Measurements from ENCODE around the gene WDR93.
A peak's percentile ranks its signal among the peaks of the same experiment; 100 is the strongest.

Gene WDR93

GRCh38 chr15:89652131-89652530 is 38.5 kb upstream of the WDR93 start:
- no peaks in the 10 kb centered on the region for H3K9me3 ChIP-seq (ENCODE audit: control insufficient read depth, low read length)
- H3K4me1 ChIP-seq (ENCODE audit: control insufficient read depth, insufficient read depth, low read length), result peaks cover 7% of the 10 kb centered on the region
- no peak overlapping the region for H3K27ac ChIP-seq (ENCODE audit: insufficient read depth, low read depth, low read length, poor library complexity, severe bottlenecking)
- WGBS, 2 experiments, result 83 to 90% methylated on average over 7 of the region's 7 CpGs
- H3K27me3 ChIP-seq (ENCODE audit: control insufficient read depth, insufficient read depth, low read length, poor library complexity, severe bottlenecking), result peaks cover 9% of the 10 kb centered on the region
- no peak overlapping the region for H3K4me3 ChIP-seq (ENCODE audit: insufficient read depth, low read depth, low read length)
- no peaks in the 10 kb centered on the region for H3K36me3 ChIP-seq (ENCODE audit: control insufficient read depth, insufficient read depth, low read length)

- no peaks in the 10 kb centered on the region for H3K9me3 ChIP-seq (ENCODE audit: control insufficient read depth, low read length)
- no peak overlapping the region for H3K27ac ChIP-seq (ENCODE audit: insufficient read depth, low read depth, low read length, poor library complexity, severe bottlenecking)
- H3K4me1 ChIP-seq (ENCODE audit: control insufficient read depth, insufficient read depth, low read length), result peaks cover 7% of the 10 kb centered on the region
- H3K4me3 ChIP-seq (ENCODE audit: insufficient read depth, low read depth, low read length), result no peak overlapping the region
- H3K36me3 ChIP-seq (ENCODE audit: control insufficient read depth, insufficient read depth, low read length), result no peaks in the 10 kb centered on the region
- peaks cover 12% of the 10 kb centered on the region for H3K27me3 ChIP-seq (ENCODE audit: control insufficient read depth, insufficient read depth, low read length, poor library complexity, severe bottlenecking)
- 85 to 86% methylated on average over 16 of the region's 16 CpGs for WGBS, 2 experiments
These were observed 37.9 kb upstream of the WDR93 start for GRCh38 chr15:89652666-89653065.

GRCh38 chr15:89653578-89653977 is 37.0 kb upstream of the WDR93 start:
- Histone ChIP-seq H3K4me3 (ENCODE audit: insufficient read depth, low read depth, low read length) (no peak overlapping the region), H3K36me3 (ENCODE audit: control insufficient read depth, insufficient read depth, low read length) (no peaks in the 10 kb centered on the region), H3K27ac (ENCODE audit: insufficient read depth, low read depth, low read length, poor library complexity, severe bottlenecking) (no peak overlapping the region), H3K4me1 (ENCODE audit: control insufficient read depth, insufficient read depth, low read length) (peaks cover 7% of the 10 kb centered on the region), H3K9me3 (ENCODE audit: control insufficient read depth, low read length) (no peaks in the 10 kb centered on the region), H3K27me3 (ENCODE audit: control insufficient read depth, insufficient read depth, low read length, poor library complexity, severe bottlenecking) (peaks cover 16% of the 10 kb centered on the region)
- WGBS, 2 experiments, result 92 to 94% methylated on average over 1 of the region's 2 CpGs

- Histone ChIP-seq H3K27ac (ENCODE audit: insufficient read depth, low read depth, low read length, poor library complexity, severe bottlenecking) (no peak overlapping the region), H3K4me3 (ENCODE audit: insufficient read depth, low read depth, low read length) (peak overlapping the region; percentile 86), H3K9me3 (ENCODE audit: control insufficient read depth, low read length) (no peaks in the 10 kb centered on the region), H3K27me3 (ENCODE audit: control insufficient read depth, insufficient read depth, low read length, poor library complexity, severe bottlenecking) (peaks cover 18% of the 10 kb centered on the region), H3K36me3 (ENCODE audit: control insufficient read depth, insufficient read depth, low read length) (no peaks in the 10 kb centered on the region), H3K4me1 (ENCODE audit: control insufficient read depth, insufficient read depth, low read length) (peaks cover 7% of the 10 kb centered on the region)
- WGBS, 2 experiments, result 37 to 44% methylated on average over 14 of the region's 14 CpGs
These were observed 36.3 kb upstream of the WDR93 start for GRCh38 chr15:89654301-89654761.

GRCh38 chr15:89654847-89655805 is 35.5 kb upstream of the WDR93 start, which contains the start of gene KIF7:
Gene KIF7, minus strand, starts transcription at chr15:89655467. Its CDS starts 2,537 bp downstream, at chr15:89652930.
- 2% methylated on average over 87 of the region's 87 CpGs for WGBS, 2 experiments
- H3K4me3 ChIP-seq (ENCODE audit: insufficient read depth, low read depth, low read length), result peak within 1 kb of the TSS; percentile 86
- H3K27me3 ChIP-seq (ENCODE audit: control insufficient read depth, insufficient read depth, low read length, poor library complexity, severe bottlenecking), result peaks cover 22% of the 10 kb centered on the region
- H3K36me3 ChIP-seq (ENCODE audit: control insufficient read depth, insufficient read depth, low read length), result no peaks in the 10 kb centered on the region
- peaks cover 7% of the 10 kb centered on the region for H3K4me1 ChIP-seq (ENCODE audit: control insufficient read depth, insufficient read depth, low read length)
- no peaks in the 10 kb centered on the region for H3K9me3 ChIP-seq (ENCODE audit: control insufficient read depth, low read length)
- no peak within 1 kb of the TSS for H3K27ac ChIP-seq (ENCODE audit: insufficient read depth, low read depth, low read length, poor library complexity, severe bottlenecking)

- peaks cover 31% of the 10 kb centered on the region for H3K27me3 ChIP-seq (ENCODE audit: control insufficient read depth, insufficient read depth, low read length, poor library complexity, severe bottlenecking)
- no peak overlapping the region for H3K27ac ChIP-seq (ENCODE audit: insufficient read depth, low read depth, low read length, poor library complexity, severe bottlenecking)
- H3K9me3 ChIP-seq (ENCODE audit: control insufficient read depth, low read length), result no peaks in the 10 kb centered on the region
- H3K36me3 ChIP-seq (ENCODE audit: control insufficient read depth, insufficient read depth, low read length), result no peaks in the 10 kb centered on the region
- 84 to 88% methylated on average over 7 of the region's 7 CpGs for WGBS, 2 experiments
- H3K4me1 ChIP-seq (ENCODE audit: control insufficient read depth, insufficient read depth, low read length), result peaks cover 7% of the 10 kb centered on the region
- H3K4me3 ChIP-seq (ENCODE audit: insufficient read depth, low read depth, low read length), result no peak overlapping the region
These were observed 34.3 kb upstream of the WDR93 start for GRCh38 chr15:89656116-89656815.

GRCh38 chr15:89657686-89658200 is 32.9 kb upstream of the WDR93 start:
- Histone ChIP-seq H3K27me3 (ENCODE audit: control insufficient read depth, insufficient read depth, low read length, poor library complexity, severe bottlenecking) (peaks cover 33% of the 10 kb centered on the region), H3K36me3 (ENCODE audit: control insufficient read depth, insufficient read depth, low read length) (no peaks in the 10 kb centered on the region), H3K4me3 (ENCODE audit: insufficient read depth, low read depth, low read length) (no peak overlapping the region), H3K4me1 (ENCODE audit: control insufficient read depth, insufficient read depth, low read length) (peaks cover 7% of the 10 kb centered on the region), H3K27ac (ENCODE audit: insufficient read depth, low read depth, low read length, poor library complexity, severe bottlenecking) (no peak overlapping the region), H3K9me3 (ENCODE audit: control insufficient read depth, low read length) (no peaks in the 10 kb centered on the region)
- WGBS, 2 experiments, result 88 to 89% methylated on average over 5 of the region's 5 CpGs

- no peaks in the 10 kb centered on the region for H3K36me3 ChIP-seq (ENCODE audit: control insufficient read depth, insufficient read depth, low read length)
- no peak overlapping the region for H3K4me3 ChIP-seq (ENCODE audit: insufficient read depth, low read depth, low read length)
- peaks cover 5% of the 10 kb centered on the region for H3K4me1 ChIP-seq (ENCODE audit: control insufficient read depth, insufficient read depth, low read length)
- WGBS, 2 experiments, result 83 to 87% methylated on average over 2 of the region's 2 CpGs
- no peak overlapping the region for H3K27ac ChIP-seq (ENCODE audit: insufficient read depth, low read depth, low read length, poor library complexity, severe bottlenecking)
- no peaks in the 10 kb centered on the region for H3K9me3 ChIP-seq (ENCODE audit: control insufficient read depth, low read length)
- peaks cover 34% of the 10 kb centered on the region for H3K27me3 ChIP-seq (ENCODE audit: control insufficient read depth, insufficient read depth, low read length, poor library complexity, severe bottlenecking)
These were observed 31.3 kb upstream of the WDR93 start for GRCh38 chr15:89659295-89659694.

GRCh38 chr15:89660556-89660955 is 30.1 kb upstream of the WDR93 start:
- peaks cover 10% of the 10 kb centered on the region for H3K4me1 ChIP-seq (ENCODE audit: control insufficient read depth, insufficient read depth, low read length)
- no peak overlapping the region for H3K4me3 ChIP-seq (ENCODE audit: insufficient read depth, low read depth, low read length)
- peaks cover 47% of the 10 kb centered on the region for H3K27me3 ChIP-seq (ENCODE audit: control insufficient read depth, insufficient read depth, low read length, poor library complexity, severe bottlenecking)
- WGBS, 2 experiments, result 91 to 93% methylated on average over 2 of the region's 2 CpGs
- H3K27ac ChIP-seq (ENCODE audit: insufficient read depth, low read depth, low read length, poor library complexity, severe bottlenecking), result no peak overlapping the region
- H3K9me3 ChIP-seq (ENCODE audit: control insufficient read depth, low read length), result no peaks in the 10 kb centered on the region
- H3K36me3 ChIP-seq (ENCODE audit: control insufficient read depth, insufficient read depth, low read length), result no peaks in the 10 kb centered on the region
